ENCODE measurements around the gene SPRR2A.
"Not testable (repeated sequence)": the region's sequence is repeated elsewhere in the genome, so short reads cannot be mapped to it uniquely, and the experiment has no call there.

The SPRR2A gene

DNA sequence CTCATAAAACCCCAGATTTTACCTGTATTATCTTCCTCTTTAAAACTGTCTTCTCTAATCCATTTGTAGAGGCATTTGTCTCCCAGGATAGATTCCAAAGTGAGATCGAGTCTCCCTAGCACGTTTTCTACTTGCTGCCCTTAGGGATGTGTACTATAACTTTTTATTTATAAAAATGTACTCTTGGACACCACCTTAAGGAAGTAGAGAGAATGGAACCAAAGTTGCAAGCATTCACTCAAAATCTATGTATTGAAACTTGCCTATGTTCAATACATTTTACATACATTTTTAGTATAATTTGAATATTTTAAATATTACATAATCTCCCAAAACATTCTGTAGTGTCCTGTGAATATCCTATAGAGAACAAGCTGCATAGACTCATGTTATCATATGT is 842 bp upstream of the SPRR2A start:
- H3K4me1 ChIP-seq (ENCODE audit: control insufficient read depth, low read depth, low read length) = no peaks in the 10 kb centered on the region
- no peaks in the 10 kb centered on the region for H3K9me3 ChIP-seq (ENCODE audit: control insufficient read depth, low read depth, low read length)
- no peak overlapping the region for H3K4me3 ChIP-seq (ENCODE audit: low read length)
- no peaks in the 10 kb centered on the region for H3K36me3 ChIP-seq (ENCODE audit: control insufficient read depth, low read depth, low read length)
- no peaks in the 10 kb centered on the region for H3K27me3 ChIP-seq (ENCODE audit: control insufficient read depth, insufficient read depth, low read length)
- no peak overlapping the region for H3K27ac ChIP-seq (ENCODE audit: low read length)
- H3K9ac ChIP-seq (ENCODE audit: low read length) = no peak overlapping the region

DNA sequence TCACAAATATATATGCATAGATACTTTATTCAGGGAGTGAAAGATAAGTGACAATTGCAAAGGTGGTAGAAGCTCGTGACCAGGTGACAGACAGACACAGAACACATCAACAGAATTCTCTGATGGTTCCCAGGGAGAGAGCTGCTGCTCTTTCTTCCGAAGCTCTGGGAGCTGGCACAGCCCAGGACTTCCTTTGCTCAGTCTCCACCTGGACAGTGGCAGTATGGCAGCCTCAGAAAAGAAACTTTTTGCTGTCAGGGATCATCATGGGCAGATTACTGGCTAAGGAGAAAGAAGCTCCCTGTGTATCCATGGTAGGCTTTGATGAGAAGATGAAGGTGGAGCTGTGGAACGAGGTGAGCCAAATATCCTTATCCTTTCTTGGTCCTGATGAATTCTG is 1.2 kb downstream of the SPRR2A start:
- not testable (repeated sequence) for H3K4me1 ChIP-seq (ENCODE audit: control insufficient read depth, low read depth, low read length); H3K9ac ChIP-seq (ENCODE audit: low read length); H3K27me3 ChIP-seq (ENCODE audit: control insufficient read depth, insufficient read depth, low read length); H3K27ac ChIP-seq (ENCODE audit: low read length); H3K4me3 ChIP-seq (ENCODE audit: low read length); H3K9me3 ChIP-seq (ENCODE audit: control insufficient read depth, low read depth, low read length); H3K36me3 ChIP-seq (ENCODE audit: control insufficient read depth, low read depth, low read length)

DNA sequence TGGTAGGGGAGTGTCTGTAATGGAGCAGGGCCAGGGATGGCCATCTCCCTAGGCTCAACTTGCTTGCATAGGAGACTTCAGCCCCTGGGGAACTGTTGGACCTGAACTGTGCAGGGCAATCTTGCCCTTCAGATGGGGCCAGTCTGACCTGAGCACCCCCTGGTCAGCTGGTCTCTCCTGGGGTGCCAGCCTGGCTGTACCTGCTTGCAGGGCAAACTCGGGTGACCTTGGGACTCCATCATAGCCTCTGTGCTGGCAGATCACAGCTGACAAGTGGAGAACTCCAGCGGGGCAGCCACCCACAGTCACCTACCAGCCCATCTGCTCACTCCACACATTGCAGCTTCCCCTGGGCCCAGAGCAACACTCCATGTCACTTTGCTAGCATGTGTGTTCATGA is 8.1 kb downstream of the SPRR2A start:
- H3K36me3 ChIP-seq (ENCODE audit: control insufficient read depth, low read depth, low read length) = no peaks in the 10 kb centered on the region
- no peak overlapping the region for H3K4me3 ChIP-seq (ENCODE audit: low read length)
- no peaks in the 10 kb centered on the region for H3K4me1 ChIP-seq (ENCODE audit: control insufficient read depth, low read depth, low read length)
- no peak overlapping the region for H3K9ac ChIP-seq (ENCODE audit: low read length)
- H3K9me3 ChIP-seq (ENCODE audit: control insufficient read depth, low read depth, low read length) = no peaks in the 10 kb centered on the region
- H3K27ac ChIP-seq (ENCODE audit: low read length) = no peak overlapping the region
- H3K27me3 ChIP-seq (ENCODE audit: control insufficient read depth, insufficient read depth, low read length) = no peaks in the 10 kb centered on the region

DNA sequence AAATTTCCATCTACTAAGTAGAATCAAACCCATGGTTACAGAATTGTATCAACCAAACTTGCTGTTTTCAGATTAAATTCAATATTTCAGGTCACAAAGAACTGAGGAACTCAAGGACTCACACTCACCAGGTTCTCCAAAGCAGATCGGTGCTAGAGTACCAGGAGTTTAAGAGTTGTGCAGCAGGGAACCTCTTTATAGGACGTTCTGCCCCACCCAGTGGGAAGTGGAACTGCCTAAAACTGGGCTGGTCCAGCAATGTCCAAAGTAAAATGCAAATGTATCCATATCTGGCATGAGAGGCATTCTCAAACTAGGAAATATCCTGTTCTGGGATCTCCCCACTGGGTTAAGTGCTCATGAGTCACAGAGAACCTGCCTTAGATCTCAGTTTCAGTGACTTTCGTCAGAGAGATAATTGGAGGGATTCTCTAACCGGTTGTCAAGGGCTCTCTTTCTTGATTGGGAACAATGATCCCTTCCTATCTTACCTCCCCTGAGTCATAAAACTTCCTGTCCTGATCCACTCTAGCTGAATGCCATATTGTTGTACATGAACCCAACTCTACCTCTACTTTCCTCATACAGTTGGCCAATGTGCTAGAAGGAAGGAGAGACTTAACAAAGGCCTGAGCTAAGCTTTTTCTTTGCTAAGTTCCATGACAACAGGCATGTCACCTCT is 16.2 kb downstream of the SPRR2A start, which contains the start of gene SPRR2D:
TSS of gene SPRR2D (minus strand) at position 171 of the 682 bp plus-strand sequence. CDS start 774 bp downstream, outside the sequence.
- Histone ChIP-seq H3K36me3 (ENCODE audit: control insufficient read depth, low read depth, low read length) (no peaks in the 10 kb centered on the region), H3K4me3 (ENCODE audit: low read length) (no peak within 1 kb of the TSS), H3K9me3 (ENCODE audit: control insufficient read depth, low read depth, low read length) (no peaks in the 10 kb centered on the region), H3K27me3 (ENCODE audit: control insufficient read depth, insufficient read depth, low read length) (no peaks in the 10 kb centered on the region), H3K9ac (ENCODE audit: low read length) (no peak within 1 kb of the TSS), H3K4me1 (ENCODE audit: control insufficient read depth, low read depth, low read length) (no peaks in the 10 kb centered on the region), H3K27ac (ENCODE audit: low read length) (no peak within 1 kb of the TSS)

DNA sequence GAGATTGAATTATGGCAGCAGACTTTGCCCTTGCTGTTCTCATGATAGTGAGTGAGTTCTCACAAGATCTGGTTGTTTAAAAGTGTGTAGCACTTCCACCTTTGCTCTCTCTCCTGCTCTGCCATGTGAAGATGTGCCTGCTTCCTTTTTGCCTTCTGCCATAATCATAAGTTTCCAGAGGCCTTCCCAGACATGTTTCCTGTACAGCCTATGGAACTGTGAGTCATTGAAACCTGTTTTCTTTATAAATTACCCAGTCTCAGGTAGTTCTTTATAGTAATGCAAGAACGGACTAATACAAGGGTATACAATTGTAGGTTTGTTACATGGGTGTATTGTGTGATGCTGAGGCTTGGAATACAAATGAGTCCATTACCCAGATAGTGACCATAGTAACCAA is 22.1 kb downstream of the SPRR2A start:
- Histone ChIP-seq H3K9ac (ENCODE audit: low read length) (no peak overlapping the region), H3K36me3 (ENCODE audit: control insufficient read depth, low read depth, low read length) (no peaks in the 10 kb centered on the region), H3K4me1 (ENCODE audit: control insufficient read depth, low read depth, low read length) (no peaks in the 10 kb centered on the region), H3K4me3 (ENCODE audit: low read length) (no peak overlapping the region), H3K27me3 (ENCODE audit: control insufficient read depth, insufficient read depth, low read length) (no peaks in the 10 kb centered on the region), H3K27ac (ENCODE audit: low read length) (no peak overlapping the region), H3K9me3 (ENCODE audit: control insufficient read depth, low read depth, low read length) (no peaks in the 10 kb centered on the region)

DNA sequence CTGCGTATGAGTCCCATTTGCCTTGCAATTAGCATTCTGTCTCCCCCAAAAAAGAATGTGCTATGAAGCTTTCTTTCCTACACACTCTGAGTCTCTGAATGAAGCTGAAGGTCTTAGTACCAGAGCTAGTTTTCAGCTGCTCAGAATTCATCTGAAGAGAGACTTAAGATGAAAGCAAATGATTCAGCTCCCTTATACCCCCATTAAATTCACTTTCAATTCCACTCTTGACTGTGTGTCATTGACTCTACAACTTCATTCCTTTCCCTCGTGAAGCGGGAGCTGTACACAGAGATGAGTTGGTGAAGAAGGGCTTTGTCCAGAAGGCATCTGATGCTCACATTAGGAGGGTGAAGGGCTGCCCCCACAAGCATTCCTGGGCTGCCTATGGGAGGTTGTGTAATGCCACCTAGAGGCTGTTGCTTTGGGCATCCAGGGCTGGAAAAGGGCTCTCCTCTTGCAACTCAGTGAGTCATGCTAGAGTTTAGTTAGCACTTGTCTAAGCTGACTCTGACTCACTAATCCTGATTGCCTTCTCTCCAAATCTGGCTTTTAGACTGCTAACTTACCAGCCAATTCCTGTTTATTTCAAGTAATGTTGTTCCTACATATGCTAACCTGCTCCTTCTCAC is 24.5 kb downstream of the SPRR2A start:
- H3K4me3 ChIP-seq (ENCODE audit: low read length) = no peak overlapping the region
- H3K27ac ChIP-seq (ENCODE audit: low read length) = no peak overlapping the region
- H3K27me3 ChIP-seq (ENCODE audit: control insufficient read depth, insufficient read depth, low read length) = no peaks in the 10 kb centered on the region
- H3K9me3 ChIP-seq (ENCODE audit: control insufficient read depth, low read depth, low read length) = no peaks in the 10 kb centered on the region
- H3K9ac ChIP-seq (ENCODE audit: low read length) = no peak overlapping the region
- H3K4me1 ChIP-seq (ENCODE audit: control insufficient read depth, low read depth, low read length) = no peaks in the 10 kb centered on the region
- H3K36me3 ChIP-seq (ENCODE audit: control insufficient read depth, low read depth, low read length) = no peaks in the 10 kb centered on the region

DNA sequence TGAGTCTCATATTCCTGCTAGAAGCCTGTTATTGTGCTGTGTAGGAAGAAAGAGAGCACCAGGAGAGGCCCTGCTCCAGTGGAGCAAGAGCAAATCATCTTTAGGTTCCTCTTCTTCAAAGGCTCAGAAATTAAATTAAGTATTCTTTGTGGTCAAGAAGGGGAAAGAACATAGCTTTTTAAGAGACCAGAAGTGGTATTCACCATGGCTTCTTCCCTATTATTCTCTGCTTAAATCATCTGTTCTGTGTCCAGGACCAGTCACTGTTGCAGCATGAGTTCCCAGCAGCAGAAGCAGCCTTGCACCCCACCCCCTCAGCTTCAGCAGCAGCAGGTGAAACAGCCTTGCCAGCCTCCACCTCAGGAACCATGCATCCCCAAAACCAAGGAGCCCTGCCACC is 25.2 kb downstream of the SPRR2A start:
- Histone ChIP-seq H3K9me3 (ENCODE audit: control insufficient read depth, low read depth, low read length) (no peaks in the 10 kb centered on the region), H3K27me3 (ENCODE audit: control insufficient read depth, insufficient read depth, low read length) (no peaks in the 10 kb centered on the region), H3K9ac (ENCODE audit: low read length) (no peak overlapping the region), H3K4me1 (ENCODE audit: control insufficient read depth, low read depth, low read length) (no peaks in the 10 kb centered on the region), H3K27ac (ENCODE audit: low read length) (no peak overlapping the region), H3K4me3 (ENCODE audit: low read length) (no peak overlapping the region), H3K36me3 (ENCODE audit: control insufficient read depth, low read depth, low read length) (no peaks in the 10 kb centered on the region)

DNA sequence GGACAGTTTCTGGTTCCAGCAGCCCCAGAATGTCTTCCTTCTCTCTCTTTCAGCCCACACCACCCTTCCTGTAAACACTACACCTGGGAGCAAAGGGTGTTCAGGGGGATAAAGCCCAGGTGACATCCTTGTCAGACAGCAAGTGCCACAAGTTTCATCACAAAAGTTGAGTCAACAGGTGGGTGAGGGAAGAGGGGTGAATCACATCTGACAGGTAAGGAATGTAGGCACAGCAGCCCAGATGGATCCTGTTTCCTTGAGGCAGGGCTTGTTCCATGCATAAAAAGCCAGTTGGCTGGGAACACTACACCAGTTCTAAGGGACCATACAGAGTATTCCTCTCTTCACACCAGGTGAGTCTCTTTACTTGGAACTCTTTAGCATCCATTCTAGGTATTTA is 26.4 kb downstream of the SPRR2A start, which contains the start of gene SPRR1B:
TSS of gene SPRR1B (plus strand) at position 309 of the 400 bp plus-strand sequence. CDS start 1,143 bp downstream, outside the sequence.
- Histone ChIP-seq H3K36me3 (ENCODE audit: control insufficient read depth, low read depth, low read length) (no peaks in the 10 kb centered on the region), H3K9me3 (ENCODE audit: control insufficient read depth, low read depth, low read length) (no peaks in the 10 kb centered on the region), H3K4me1 (ENCODE audit: control insufficient read depth, low read depth, low read length) (no peaks in the 10 kb centered on the region), H3K27ac (ENCODE audit: low read length) (no peak within 1 kb of the TSS), H3K4me3 (ENCODE audit: low read length) (no peak within 1 kb of the TSS), H3K27me3 (ENCODE audit: control insufficient read depth, insufficient read depth, low read length) (no peaks in the 10 kb centered on the region), H3K9ac (ENCODE audit: low read length) (no peak within 1 kb of the TSS)

DNA sequence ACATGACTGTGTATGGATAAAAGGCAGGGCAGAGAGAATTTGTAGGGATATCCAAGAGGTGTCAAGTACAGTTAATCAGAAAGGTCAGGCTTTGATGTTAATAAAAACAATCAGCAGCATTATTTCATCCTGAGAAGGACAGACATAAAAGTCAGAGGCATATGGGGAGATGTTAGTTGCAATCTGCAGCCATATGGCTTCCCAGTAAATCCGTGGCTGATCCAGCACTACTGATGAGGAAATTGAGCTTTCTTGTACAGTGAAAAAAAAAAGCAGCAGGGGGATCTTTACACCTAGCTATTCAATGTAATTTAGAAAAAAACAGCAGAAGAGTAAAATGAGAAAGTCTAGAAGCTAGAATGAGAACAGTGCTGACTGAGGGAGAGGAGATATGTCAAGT is 28.5 kb downstream of the SPRR2A start:
- Histone ChIP-seq H3K9ac (ENCODE audit: low read length) (no peak overlapping the region), H3K27me3 (ENCODE audit: control insufficient read depth, insufficient read depth, low read length) (no peaks in the 10 kb centered on the region), H3K4me3 (ENCODE audit: low read length) (no peak overlapping the region), H3K4me1 (ENCODE audit: control insufficient read depth, low read depth, low read length) (no peaks in the 10 kb centered on the region), H3K27ac (ENCODE audit: low read length) (no peak overlapping the region), H3K9me3 (ENCODE audit: control insufficient read depth, low read depth, low read length) (no peaks in the 10 kb centered on the region), H3K36me3 (ENCODE audit: control insufficient read depth, low read depth, low read length) (no peaks in the 10 kb centered on the region)

DNA sequence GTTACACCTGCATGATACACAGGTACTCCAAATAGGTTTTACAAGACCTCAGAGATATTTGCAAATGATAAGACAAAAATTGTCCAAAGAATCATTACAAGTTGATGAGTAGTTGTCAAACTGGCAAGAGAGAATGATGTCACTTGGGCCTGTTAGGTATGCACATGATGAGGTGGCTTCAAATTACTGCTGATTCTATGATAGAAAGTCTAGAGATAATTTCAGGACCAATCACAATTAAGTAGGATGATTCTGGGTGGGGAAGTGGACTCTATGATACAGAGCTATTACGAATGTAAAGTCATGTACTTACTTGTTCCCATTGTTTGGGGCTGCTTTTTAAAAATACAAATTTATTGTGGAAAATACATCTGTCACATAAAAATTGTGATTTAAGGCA is 31.5 kb downstream of the SPRR2A start:
- H3K27me3 ChIP-seq (ENCODE audit: control insufficient read depth, insufficient read depth, low read length) = no peaks in the 10 kb centered on the region
- H3K36me3 ChIP-seq (ENCODE audit: control insufficient read depth, low read depth, low read length) = no peaks in the 10 kb centered on the region
- H3K4me1 ChIP-seq (ENCODE audit: control insufficient read depth, low read depth, low read length) = peaks cover 4% of the 10 kb centered on the region
- no peak overlapping the region for H3K4me3 ChIP-seq (ENCODE audit: low read length)
- no peak overlapping the region for H3K9ac ChIP-seq (ENCODE audit: low read length)
- H3K9me3 ChIP-seq (ENCODE audit: control insufficient read depth, low read depth, low read length) = no peaks in the 10 kb centered on the region
- no peak overlapping the region for H3K27ac ChIP-seq (ENCODE audit: low read length)

DNA sequence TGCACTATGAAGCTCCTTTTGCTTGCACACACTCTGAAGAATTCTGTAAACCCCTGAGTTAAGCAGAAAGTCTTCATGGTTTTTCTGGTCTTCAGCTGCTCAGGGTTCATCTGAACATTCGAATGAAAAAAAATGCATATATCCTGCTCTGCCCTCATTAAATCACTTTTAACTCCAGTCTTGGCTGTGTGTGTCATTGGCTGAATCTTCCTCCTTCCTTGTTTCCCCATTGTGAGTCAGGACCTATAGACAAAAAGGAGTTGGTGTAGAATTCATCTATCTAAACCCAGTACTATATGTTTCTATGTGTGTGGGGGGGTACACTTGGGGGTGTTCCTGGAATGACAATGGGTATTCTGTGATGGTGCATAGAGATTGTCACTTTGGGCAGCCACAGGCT is 32.9 kb downstream of the SPRR2A start:
- Histone ChIP-seq H3K36me3 (ENCODE audit: control insufficient read depth, low read depth, low read length) (no peaks in the 10 kb centered on the region), H3K4me1 (ENCODE audit: control insufficient read depth, low read depth, low read length) (peaks cover 4% of the 10 kb centered on the region), H3K27ac (ENCODE audit: low read length) (no peak overlapping the region), H3K9ac (ENCODE audit: low read length) (no peak overlapping the region), H3K4me3 (ENCODE audit: low read length) (no peak overlapping the region), H3K9me3 (ENCODE audit: control insufficient read depth, low read depth, low read length) (no peaks in the 10 kb centered on the region), H3K27me3 (ENCODE audit: control insufficient read depth, insufficient read depth, low read length) (no peaks in the 10 kb centered on the region)

DNA sequence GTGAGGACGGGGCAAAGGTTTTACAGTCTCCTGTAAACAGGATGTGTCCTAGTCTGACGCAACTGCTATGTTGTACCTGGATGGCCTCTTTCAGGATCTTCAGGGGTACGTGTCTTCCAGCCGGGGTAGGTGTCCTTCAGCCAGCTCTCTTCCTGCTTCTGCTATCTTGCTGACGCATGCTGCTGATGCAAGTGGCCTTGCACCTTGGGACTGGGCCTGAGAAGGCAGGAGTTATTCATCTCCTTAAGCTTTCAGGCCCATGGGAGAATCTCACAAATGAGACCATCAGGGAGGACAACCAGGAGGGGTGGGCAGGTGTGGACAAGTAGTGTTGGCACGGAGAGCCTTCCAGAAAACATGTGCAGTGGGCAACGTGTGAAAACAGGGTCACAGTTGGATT is 34.2 kb downstream of the SPRR2A start:
- Histone ChIP-seq H3K4me1 (ENCODE audit: control insufficient read depth, low read depth, low read length) (peaks cover 4% of the 10 kb centered on the region), H3K36me3 (ENCODE audit: control insufficient read depth, low read depth, low read length) (no peaks in the 10 kb centered on the region), H3K27me3 (ENCODE audit: control insufficient read depth, insufficient read depth, low read length) (no peaks in the 10 kb centered on the region), H3K27ac (ENCODE audit: low read length) (no peak overlapping the region), H3K9ac (ENCODE audit: low read length) (no peak overlapping the region), H3K4me3 (ENCODE audit: low read length) (no peak overlapping the region), H3K9me3 (ENCODE audit: control insufficient read depth, low read depth, low read length) (no peaks in the 10 kb centered on the region)
